Karpas-422 (cell line): ENCODE measurements around the gene NUDT4B. TPM values are rescaled to one million over a fixed set of nuclear protein-coding genes. Genes with fewer than 3 reads are reported as not detected.
"Not testable (repeated sequence)": the region's sequence is repeated elsewhere in the genome, so short reads cannot be mapped to it uniquely, and the experiment has no call there.

Source experiments
- DNase-seq: peaks from one replicate; pipeline ENCODE4 v3.0.0-alpha.2; 2015
- H2AFZ ChIP-seq: fragments of 200-600 bp; sonication (generic); 2 replicates; pipeline ENCODE4 v1.6.1; 2014; ENCODE audit warnings: antibody characterized with exemption, low read length, mixed read lengths
- H3K27ac ChIP-seq: fragments of 200-600 bp; sonication (generic); 2 replicates; pipeline ENCODE4 v1.5.1; 2014; ENCODE audit warnings: mild to moderate bottlenecking, low read length, moderate library complexity
- H3K27me3 ChIP-seq: fragments of 200-600 bp; sonication (generic); 2 replicates; pipeline ENCODE4 v1.6.1; 2014; ENCODE audit warnings: low read length, mixed read lengths
- H3K36me3 ChIP-seq: fragments of 200-600 bp; sonication (generic); 2 replicates; pipeline ENCODE4 v1.6.1; 2014; ENCODE audit warnings: low read length, mixed read lengths; ENCODE audit not compliant: insufficient read depth
- H3K4me1 ChIP-seq: fragments of 200-600 bp; sonication (generic); 2 replicates; pipeline ENCODE4 v1.6.1; 2014; ENCODE audit warnings: mild to moderate bottlenecking, low read length, mixed read lengths
- H3K4me2 ChIP-seq: fragments of 200-600 bp; sonication (generic); 2 replicates; pipeline ENCODE4 v1.6.1; 2014; ENCODE audit warnings: low read length, low read depth, mild to moderate bottlenecking; ENCODE audit not compliant: poor library complexity, severe bottlenecking
- H3K4me3 ChIP-seq: fragments of 200-600 bp; sonication (generic); 2 replicates; pipeline ENCODE4 v1.5.1; 2014; ENCODE audit warnings: mild to moderate bottlenecking, antibody characterized with exemption, low read length, mixed read lengths
- H3K79me2 ChIP-seq: fragments of 200-600 bp; sonication (generic); 2 replicates; pipeline ENCODE4 v1.6.1; 2014; ENCODE audit warnings: mild to moderate bottlenecking, low read length, mixed read lengths
- H3K9ac ChIP-seq: fragments of 200-600 bp; sonication (generic); 2 replicates; pipeline ENCODE4 v1.6.0; 2014; ENCODE audit warnings: low read length
- H3K9me2 ChIP-seq: fragments of 200-600 bp; sonication (generic), shearing (Covaris generic); replicated peaks from 2 replicates; pipeline ENCODE4 v1.6.0; 2014; ENCODE audit warnings: mild to moderate bottlenecking, low read length, moderate library complexity; ENCODE audit not compliant: insufficient read depth
- H3K9me3 ChIP-seq: fragments of 300-700, 200-600 bp; sonication (generic); 2 replicates; pipeline ENCODE4 v1.6.1; 2014; ENCODE audit warnings: low read length, mixed read lengths
- H4K20me1 ChIP-seq: fragments of 200-600 bp; sonication (generic); 2 replicates; pipeline ENCODE4 v1.6.1; 2014; ENCODE audit warnings: mild to moderate bottlenecking, antibody characterized with exemption, low read length, low read depth; ENCODE audit not compliant: insufficient read depth
- total RNA-seq: library from RNA; depleted of rRNA; stranded (reverse); fragments of >200 nt; shearing (Covaris generic); gene quantifications from 2 replicates; pipeline ENCODE4 v1.2.3, GENCODE V29; 2014; ENCODE audit warnings: low replicate concordance

Gene NUDT4B
- total RNA-seq, 1 experiment from 2014 or later = not detected

GRCh38 chr1:148732277-148732676 is 16.3 kb upstream of the NUDT4B start:
- H3K79me2 ChIP-seq, H3K27ac ChIP-seq, H3K27me3 ChIP-seq, H3K4me3 ChIP-seq, H3K4me1 ChIP-seq, H2AFZ ChIP-seq, H4K20me1 ChIP-seq, H3K9ac ChIP-seq, DNase-seq, H3K9me3 ChIP-seq, H3K4me2 ChIP-seq, H3K36me3 ChIP-seq, H3K9me2 ChIP-seq: not testable (repeated sequence)

- H3K9me2 ChIP-seq, H3K79me2 ChIP-seq, H2AFZ ChIP-seq, H3K4me2 ChIP-seq, H3K4me1 ChIP-seq, H3K36me3 ChIP-seq, H3K4me3 ChIP-seq, H3K27ac ChIP-seq, DNase-seq, H3K9me3 ChIP-seq, H3K27me3 ChIP-seq, H4K20me1 ChIP-seq, H3K9ac ChIP-seq: not testable (repeated sequence)
Observed at GRCh38 chr1:148733585-148734310, 14.8 kb upstream of the NUDT4B start.

DNA sequence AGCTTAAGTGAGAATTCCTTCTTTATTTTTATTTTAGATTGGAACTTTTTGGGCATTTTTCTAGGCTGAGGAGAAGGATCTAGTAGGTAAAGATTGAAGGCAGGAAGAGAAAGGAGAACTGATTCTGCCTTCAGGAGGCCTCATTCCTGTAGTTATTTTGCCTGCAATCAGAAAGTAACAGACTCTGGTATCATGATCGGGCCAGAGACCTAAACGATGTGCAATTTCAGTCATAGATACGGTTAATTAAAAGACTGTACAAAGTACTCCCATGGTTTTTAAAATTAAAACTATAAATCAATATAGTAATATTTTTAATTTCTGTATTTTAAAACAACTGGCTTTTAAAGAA is 14.3 kb upstream of the NUDT4B start:
- H2AFZ ChIP-seq, H3K36me3 ChIP-seq, H3K27ac ChIP-seq, H3K4me3 ChIP-seq, H3K9me3 ChIP-seq, DNase-seq, H3K4me2 ChIP-seq, H3K79me2 ChIP-seq, H3K9ac ChIP-seq, H3K4me1 ChIP-seq, H3K9me2 ChIP-seq, H4K20me1 ChIP-seq, H3K27me3 ChIP-seq: not testable (repeated sequence)

DNA sequence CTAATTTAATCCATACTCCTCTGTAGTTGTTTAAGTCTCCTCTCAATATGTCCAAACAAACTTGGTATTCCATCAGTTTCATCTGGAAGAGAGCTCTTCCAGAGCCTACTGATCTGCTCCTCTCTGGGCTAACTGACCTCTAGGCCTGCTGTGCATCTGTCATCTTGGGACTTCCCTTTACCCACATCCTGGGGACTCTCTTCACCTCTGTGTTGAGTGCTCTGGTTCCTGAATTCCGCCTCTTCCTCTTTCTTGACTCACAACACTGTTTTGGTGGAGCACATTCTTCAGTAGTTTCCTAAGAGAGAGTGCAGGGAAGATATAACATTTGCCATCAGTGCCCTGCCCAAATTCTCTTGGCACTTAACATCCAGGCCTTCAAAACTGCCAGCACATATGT is 13.0 kb upstream of the NUDT4B start:
- not testable (repeated sequence) for H3K4me1 ChIP-seq, H3K4me3 ChIP-seq, H3K4me2 ChIP-seq, H3K9me2 ChIP-seq, H2AFZ ChIP-seq, H3K36me3 ChIP-seq, H3K27ac ChIP-seq, H3K79me2 ChIP-seq, DNase-seq, H4K20me1 ChIP-seq, H3K27me3 ChIP-seq, H3K9ac ChIP-seq, H3K9me3 ChIP-seq

DNA sequence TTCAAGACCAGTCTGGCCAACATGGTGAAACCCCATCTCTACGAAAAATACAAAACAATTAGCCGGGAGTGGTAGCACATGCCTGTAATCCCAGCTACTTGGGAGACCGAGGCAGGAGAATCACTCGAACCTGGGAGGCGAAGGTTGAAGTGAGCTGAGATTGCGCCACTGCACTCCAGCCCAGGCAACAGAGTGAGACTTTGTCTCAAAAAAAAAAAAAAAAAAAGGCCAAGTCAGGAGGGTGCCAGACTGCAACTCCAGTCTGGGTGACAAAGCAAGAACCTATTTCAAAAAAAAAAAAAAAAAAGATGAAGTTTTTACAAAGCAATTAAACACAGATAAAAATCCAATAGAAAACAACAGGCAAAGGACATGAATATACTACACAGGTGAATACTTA is 9.9 kb upstream of the NUDT4B start:
- not testable (repeated sequence) for H3K27ac ChIP-seq, H3K4me1 ChIP-seq, DNase-seq, H3K4me3 ChIP-seq, H3K36me3 ChIP-seq, H4K20me1 ChIP-seq, H3K4me2 ChIP-seq, H3K9me3 ChIP-seq, H3K27me3 ChIP-seq, H3K9me2 ChIP-seq, H3K79me2 ChIP-seq, H2AFZ ChIP-seq, H3K9ac ChIP-seq

- H4K20me1 ChIP-seq, H3K9me3 ChIP-seq: not testable (repeated sequence)
Observed at GRCh38 chr1:148743200-148743599, 5.4 kb upstream of the NUDT4B start.

DNA sequence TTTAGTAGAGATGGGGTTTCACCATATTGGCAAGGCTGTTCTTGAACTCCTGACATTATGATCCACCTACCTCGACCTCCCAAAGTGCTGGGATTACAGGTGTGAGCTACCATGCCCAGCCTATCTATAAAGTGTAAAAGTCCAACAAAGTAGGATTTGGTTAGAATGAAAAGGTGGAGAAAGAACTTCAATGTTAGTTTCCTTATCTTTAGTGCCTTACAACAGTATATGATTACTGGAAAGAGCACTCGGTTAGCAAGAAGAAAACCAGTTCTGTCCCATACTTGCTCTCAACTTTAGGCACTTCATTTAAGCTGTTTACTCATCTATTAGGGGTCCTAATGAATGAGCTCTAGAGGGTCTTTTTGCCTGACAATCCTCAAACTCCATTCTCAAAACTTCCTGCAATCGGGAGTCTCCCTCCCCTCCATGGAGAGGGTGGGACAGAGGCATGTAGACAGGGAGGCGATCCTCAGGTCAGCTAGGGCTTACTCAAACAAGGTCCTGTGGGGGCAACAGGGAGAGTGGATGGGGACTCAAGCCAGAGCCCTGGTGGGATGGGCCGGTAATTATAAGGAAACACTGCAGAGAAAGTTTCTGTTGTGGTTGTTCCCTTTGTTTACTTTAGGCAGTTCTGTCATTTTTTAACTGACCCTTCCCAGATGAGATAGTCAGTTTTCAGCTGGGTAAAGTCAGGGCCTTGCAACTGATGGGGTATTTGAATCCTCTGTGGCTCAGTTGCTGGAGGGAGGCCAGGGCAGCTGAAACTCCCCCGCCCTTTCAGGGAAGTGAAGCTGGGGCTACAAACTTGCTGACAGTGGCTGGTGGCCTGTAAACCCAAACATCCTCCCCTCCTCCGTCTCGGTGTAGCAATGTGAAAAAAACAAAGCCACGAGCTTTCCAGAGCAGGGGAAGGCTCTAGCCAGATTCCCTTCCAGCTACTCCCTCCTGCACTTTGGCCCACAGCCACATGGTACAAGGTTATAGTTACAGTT is 4.6 kb upstream of the NUDT4B start:
- H3K9ac ChIP-seq, H3K27me3 ChIP-seq, H4K20me1 ChIP-seq, H3K4me2 ChIP-seq, H3K4me1 ChIP-seq, H3K27ac ChIP-seq, H3K9me2 ChIP-seq, H3K9me3 ChIP-seq, H2AFZ ChIP-seq, H3K4me3 ChIP-seq, H3K79me2 ChIP-seq, DNase-seq, H3K36me3 ChIP-seq: not testable (repeated sequence)

More at GRCh38 chr1:148743200-148743599, 5.4 kb upstream of the NUDT4B start:
- H3K9me2 ChIP-seq, H3K27me3 ChIP-seq, H3K36me3 ChIP-seq, H3K4me3 ChIP-seq, H3K27ac ChIP-seq, H3K79me2 ChIP-seq, H2AFZ ChIP-seq, H3K4me1 ChIP-seq, H3K4me2 ChIP-seq, DNase-seq, H3K9ac ChIP-seq: not testable (repeated sequence)

DNA sequence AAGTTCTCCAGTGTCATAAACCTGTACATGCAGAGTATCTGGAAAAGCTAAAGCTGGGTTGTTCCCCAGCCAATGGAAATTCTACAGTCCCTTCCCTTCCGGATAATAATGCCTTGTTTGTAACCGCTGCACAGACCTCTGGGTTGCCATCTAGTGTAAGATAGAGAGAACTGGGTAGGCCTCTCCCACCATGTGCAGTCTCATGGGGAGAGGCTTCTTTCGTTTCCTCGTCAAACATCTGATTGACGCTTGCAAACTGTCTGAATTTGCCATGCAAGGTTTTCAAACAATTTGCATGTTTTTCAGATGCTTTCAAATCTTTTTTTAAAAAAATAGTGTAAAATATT is 734 bp downstream of the NUDT4B start:
- not testable (repeated sequence) for H2AFZ ChIP-seq, H3K4me1 ChIP-seq, H3K79me2 ChIP-seq, H3K9me3 ChIP-seq, H3K9me2 ChIP-seq, DNase-seq, H3K36me3 ChIP-seq, H3K9ac ChIP-seq, H3K4me3 ChIP-seq, H3K4me2 ChIP-seq, H3K27ac ChIP-seq, H3K27me3 ChIP-seq, H4K20me1 ChIP-seq
